Measurements from ENCODE around the gene RBCK1.

The RBCK1 gene

GRCh38 chr20:396619-397431, 11.3 kb upstream of the RBCK1 start:
- no peak for TF ChIP-seq EZH2 (optimal IDR thresholded peaks at IDR 0.05; ENCODE audit: low read depth, low read length)
- TF ChIP-seq EZH2phosphoT487 (IDR thresholded peaks at IDR 0.05; ENCODE audit: low read length) = no peak
- no peak for TF ChIP-seq CTCF (IDR thresholded peaks at IDR 0.05; ENCODE audit: low read length)
- Histone ChIP-seq H4K20me1 (ENCODE audit: insufficient read depth, low read length) (no peaks in the 10 kb centered on the region), H3K4me2 (ENCODE audit: low read depth, low read length) (no peak overlapping the region), H3K27me3 (replicated peaks; ENCODE audit: insufficient read depth, low read length) (no peaks in the 10 kb centered on the region), H3K9ac (ENCODE audit: low read length) (no peak overlapping the region), H2AFZ (ENCODE audit: low read length) (no peak overlapping the region), H3K9me3 (replicated peaks; ENCODE audit: insufficient read depth, low read length) (no peaks in the 10 kb centered on the region), H3F3A (ENCODE audit: insufficient read depth, low read length) (no peaks in the 10 kb centered on the region), H3K9me2 (replicated peaks; ENCODE audit: insufficient read depth, low read length) (no peaks in the 10 kb centered on the region), H3K4me3 (ENCODE audit: low read length) (no peak overlapping the region), H3K36me3 (replicated peaks; ENCODE audit: insufficient read depth, low read length) (peaks cover 4% of the 10 kb centered on the region; the same call in 1 of the 2 replicates), H3K4me1 (ENCODE audit: low read length) (peaks cover 3% of the 10 kb centered on the region), H3K27ac (ENCODE audit: low read length) (no peak overlapping the region), H3K79me2 (ENCODE audit: low read length) (no peaks in the 10 kb centered on the region)
- DNase-seq = no peak

GRCh38 chr20:397432-398237, 10.5 kb upstream of the RBCK1 start:
- H3K4me3 ChIP-seq (ENCODE audit: low read length) = no peak overlapping the region
- no peak overlapping the region for H3K27ac ChIP-seq (ENCODE audit: low read length)
- H3K4me1 ChIP-seq (ENCODE audit: low read length) = peaks cover 9% of the 10 kb centered on the region
- no peak overlapping the region for H3K9ac ChIP-seq (ENCODE audit: low read length)
- no peaks in the 10 kb centered on the region for H3K9me2 ChIP-seq (replicated peaks; ENCODE audit: insufficient read depth, low read length)
- DNase-seq = no peak
- H3F3A ChIP-seq (ENCODE audit: insufficient read depth, low read length) = no peaks in the 10 kb centered on the region
- no peaks in the 10 kb centered on the region for H3K9me3 ChIP-seq (replicated peaks; ENCODE audit: insufficient read depth, low read length)
- H3K27me3 ChIP-seq (replicated peaks; ENCODE audit: insufficient read depth, low read length) = no peaks in the 10 kb centered on the region
- H3K36me3 ChIP-seq (replicated peaks; ENCODE audit: insufficient read depth, low read length) = peaks cover 4% of the 10 kb centered on the region; the same call in 1 of the 2 replicates
- H4K20me1 ChIP-seq (ENCODE audit: insufficient read depth, low read length) = no peaks in the 10 kb centered on the region
- H3K4me2 ChIP-seq (ENCODE audit: low read depth, low read length) = no peak overlapping the region
- no peak for TF ChIP-seq EZH2 (optimal IDR thresholded peaks at IDR 0.05; ENCODE audit: low read depth, low read length)
- no peaks in the 10 kb centered on the region for H3K79me2 ChIP-seq (ENCODE audit: low read length)
- no peak overlapping the region for H2AFZ ChIP-seq (ENCODE audit: low read length)

GRCh38 chr20:399182-399707, 8.9 kb upstream of the RBCK1 start:
- Histone ChIP-seq H3K79me2 (ENCODE audit: low read length) (no peaks in the 10 kb centered on the region), H3K27ac (ENCODE audit: low read length) (no peak overlapping the region), H3K27me3 (replicated peaks; ENCODE audit: insufficient read depth, low read length) (no peaks in the 10 kb centered on the region), H3K36me3 (replicated peaks; ENCODE audit: insufficient read depth, low read length) (peaks cover 3% of the 10 kb centered on the region; the same call in 1 of the 2 replicates), H3K9me2 (replicated peaks; ENCODE audit: insufficient read depth, low read length) (no peaks in the 10 kb centered on the region), H4K20me1 (ENCODE audit: insufficient read depth, low read length) (no peaks in the 10 kb centered on the region), H3F3A (ENCODE audit: insufficient read depth, low read length) (no peaks in the 10 kb centered on the region), H3K4me2 (ENCODE audit: low read depth, low read length) (no peak overlapping the region), H3K4me1 (ENCODE audit: low read length) (peaks cover 10% of the 10 kb centered on the region), H3K9me3 (replicated peaks; ENCODE audit: insufficient read depth, low read length) (no peaks in the 10 kb centered on the region), H3K9ac (ENCODE audit: low read length) (no peak overlapping the region), H2AFZ (ENCODE audit: low read length) (no peak overlapping the region), H3K4me3 (ENCODE audit: low read length) (no peak overlapping the region)
- no peak for DNase-seq
- TF ChIP-seq EZH2phosphoT487 (IDR thresholded peaks at IDR 0.05; ENCODE audit: low read length) = no peak
- no peak for TF ChIP-seq EZH2 (optimal IDR thresholded peaks at IDR 0.05; ENCODE audit: low read depth, low read length)
- no peak for TF ChIP-seq CTCF (IDR thresholded peaks at IDR 0.05; ENCODE audit: low read length)
